KBM-7 (cell line): Measurements from ENCODE around the gene PALD1.
A peak's percentile ranks its signal among the peaks of the same experiment; 100 is the strongest.

ENCODE experiments used
- DNase-seq: peaks from one replicate; pipeline ENCODE4 v3.0.0-alpha.2; 2015
- in situ Hi-C: fragments of 300-500 bp; cut with MboI; formaldehyde crosslinking; loops from 2 replicates; pipeline ENCODE4 v1.14.3; 2020; ENCODE audit warnings: low sequenced_read_pairs, low pct_unique_long_range_greater_than_20kb, mixed read lengths

The PALD1 gene

DNA sequence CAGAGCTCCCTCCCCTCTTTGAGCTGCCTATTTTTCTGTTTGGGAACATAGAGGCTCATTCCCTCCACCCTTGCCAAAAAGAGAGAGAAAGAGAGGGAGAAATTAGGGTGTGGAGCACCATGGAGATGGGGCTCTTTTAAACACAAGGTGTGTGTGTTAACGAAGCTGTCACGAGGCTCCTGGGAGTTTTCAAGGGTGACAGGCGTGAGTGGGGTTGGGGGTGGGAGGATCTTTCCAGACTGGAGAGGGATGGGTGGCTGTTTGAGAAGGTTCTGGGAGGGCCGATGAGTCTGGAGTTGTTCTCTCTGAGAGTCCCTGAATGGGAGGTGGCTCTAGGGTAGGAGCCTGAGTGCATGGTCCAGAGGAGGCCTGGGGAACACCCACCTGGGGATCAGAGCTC, 45.0 kb downstream of the PALD1 start:
- in situ Hi-C loops: no loop called here
- no peak for DNase-seq

DNA sequence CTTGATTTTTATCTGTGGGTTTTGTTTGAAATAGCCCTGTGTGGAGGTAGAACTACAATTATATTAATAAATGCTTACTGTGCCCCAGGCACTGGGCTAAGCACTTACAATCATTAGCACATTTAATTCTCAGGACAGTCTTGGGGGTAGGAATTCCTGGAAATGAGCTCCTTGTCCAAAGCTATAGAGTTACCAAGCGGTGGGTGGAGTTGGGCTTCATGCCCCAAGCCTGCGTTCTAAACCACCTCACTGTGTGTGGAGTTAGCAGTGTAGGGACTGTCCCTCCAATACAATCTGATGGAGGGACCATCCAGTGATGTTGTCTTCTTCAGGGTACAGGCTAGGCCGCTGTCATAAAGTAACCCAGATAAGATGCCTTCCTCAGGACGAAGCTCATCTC, 49.7 kb downstream of the PALD1 start:
- in situ Hi-C loops: no loop called here
- DNase-seq: no peak

DNA sequence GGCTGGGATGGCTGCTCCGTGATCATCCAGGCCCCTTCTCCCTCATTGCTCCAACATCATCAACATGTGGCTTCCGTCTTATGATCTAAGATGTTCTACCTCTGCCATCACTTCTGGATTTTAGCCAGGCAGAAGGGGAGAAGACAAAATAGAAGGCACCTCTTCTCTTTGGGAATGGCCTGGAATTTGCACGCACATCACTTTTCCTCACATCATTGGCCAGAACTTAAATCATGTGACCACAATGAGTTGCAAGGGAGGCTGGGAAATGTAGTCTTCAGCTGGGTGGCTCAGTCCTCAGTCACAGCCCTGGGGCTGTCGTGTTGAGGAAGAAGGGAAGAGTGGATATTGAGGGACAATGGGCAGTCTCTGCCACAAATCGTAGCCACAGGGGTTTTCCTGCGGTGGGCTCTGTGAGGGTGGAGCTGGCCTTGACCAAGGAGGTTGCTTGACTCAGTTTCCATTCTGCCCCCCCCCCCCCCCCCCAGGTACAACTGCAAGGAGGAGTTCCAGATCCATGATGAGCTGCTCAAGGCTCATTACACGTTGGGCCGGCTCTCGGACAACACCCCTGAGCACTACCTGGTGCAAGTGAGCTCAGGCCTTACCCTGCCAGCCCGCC, 50.3 kb downstream of the PALD1 start:
- in situ Hi-C loops: no loop called here
- peak; percentile 22 for DNase-seq

DNA sequence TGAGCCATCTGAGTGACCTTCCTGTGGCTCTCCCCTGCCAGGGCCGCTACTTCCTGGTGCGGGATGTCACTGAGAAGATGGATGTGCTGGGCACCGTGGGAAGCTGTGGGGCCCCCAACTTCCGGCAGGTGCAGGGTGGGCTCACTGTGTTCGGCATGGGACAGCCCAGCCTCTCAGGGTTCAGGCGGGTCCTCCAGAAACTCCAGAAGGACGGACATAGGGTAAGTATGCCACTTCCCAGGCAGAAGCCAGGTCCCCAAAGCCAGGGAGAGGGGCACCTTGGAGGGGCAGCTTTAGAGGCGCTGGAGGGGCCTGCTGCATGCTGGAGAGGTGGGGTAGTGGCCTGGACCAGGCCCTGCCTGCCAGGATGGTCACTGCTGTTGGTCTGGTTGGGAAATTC, 51.3 kb downstream of the PALD1 start:
- no peak for DNase-seq
- in situ Hi-C loops: loop anchor here (10.0 kb wide), 1 partner anchor 65 kb away; no protein-coding TSS in a partner anchor

DNA sequence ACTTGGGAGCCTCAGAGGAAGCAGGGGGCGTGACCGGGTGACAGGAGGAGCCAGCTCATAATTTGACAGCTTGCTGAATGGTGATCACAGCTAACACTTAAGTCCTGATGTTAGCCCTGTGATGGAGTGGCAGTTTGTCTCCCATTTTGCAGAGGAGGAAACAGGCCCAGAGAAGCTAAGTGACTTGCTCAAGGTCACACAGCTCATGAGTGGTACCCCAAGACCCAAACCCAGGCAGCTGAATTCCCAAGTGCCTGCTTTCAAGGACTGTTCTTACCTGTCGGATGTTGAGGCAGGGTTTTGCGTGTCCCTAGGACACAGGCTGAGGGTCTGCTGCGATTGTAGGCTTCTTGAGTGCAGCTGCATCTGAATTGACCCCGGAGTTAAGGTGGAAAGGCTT, 51.7 kb downstream of the PALD1 start:
- in situ Hi-C loops: loop anchor here (10.0 kb wide), 1 partner anchor 66 kb away; no protein-coding TSS in a partner anchor
- DNase-seq: no peak

DNA sequence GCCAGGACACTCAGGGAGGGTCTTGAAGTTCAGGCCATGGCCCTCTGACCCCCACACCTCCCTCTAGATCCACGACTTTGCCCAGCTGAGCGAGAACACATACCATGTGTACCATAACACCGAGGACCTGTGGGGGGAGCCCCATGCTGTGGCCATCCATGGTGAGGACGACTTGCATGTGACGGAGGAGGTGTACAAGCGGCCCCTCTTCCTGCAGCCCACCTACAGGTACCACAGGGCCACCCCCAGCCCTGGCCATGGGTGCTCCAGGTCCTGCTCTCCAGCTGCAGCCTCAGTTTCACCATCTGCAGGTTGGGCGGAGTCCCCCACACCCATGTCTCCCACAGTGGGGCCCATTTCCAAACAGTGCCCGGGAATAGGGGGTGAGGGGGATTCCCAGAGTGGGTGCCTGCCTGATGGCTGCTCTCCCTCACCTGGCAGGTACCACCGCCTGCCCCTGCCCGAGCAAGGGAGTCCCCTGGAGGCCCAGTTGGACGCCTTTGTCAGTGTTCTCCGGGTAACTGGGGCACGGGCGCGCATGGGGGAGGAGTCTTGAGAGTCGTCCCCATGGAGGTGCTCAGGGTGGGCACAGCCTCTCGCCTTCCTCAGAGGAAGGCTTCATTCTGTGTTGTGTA, 54.1 kb downstream of the PALD1 start:
- no peak for DNase-seq
- in situ Hi-C loops: loop anchor here (10.0 kb wide), 1 partner anchor 68 kb away; no protein-coding TSS in a partner anchor

DNA sequence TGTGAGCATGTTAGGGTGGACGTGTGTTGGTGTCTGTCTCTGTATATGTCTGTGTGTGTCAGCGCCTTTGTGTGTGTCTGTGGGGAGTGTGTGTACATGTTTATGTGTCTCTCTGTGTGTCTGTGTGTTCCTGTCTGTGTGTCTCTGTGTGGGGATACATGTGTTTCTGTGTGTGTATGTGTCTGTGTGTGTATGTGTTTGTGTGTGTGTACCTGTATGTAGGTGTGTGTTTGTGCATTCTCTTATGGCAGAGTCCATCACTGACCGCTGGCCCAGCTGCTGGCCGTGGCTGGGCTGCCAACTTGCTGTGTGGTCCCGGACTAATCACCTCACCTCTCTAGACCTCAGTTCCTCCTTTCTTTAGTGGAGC, 54.6 kb downstream of the PALD1 start:
- no peak for DNase-seq
- in situ Hi-C loops: loop anchor here (10.0 kb wide), 1 partner anchor 68 kb away; no protein-coding TSS in a partner anchor

DNA sequence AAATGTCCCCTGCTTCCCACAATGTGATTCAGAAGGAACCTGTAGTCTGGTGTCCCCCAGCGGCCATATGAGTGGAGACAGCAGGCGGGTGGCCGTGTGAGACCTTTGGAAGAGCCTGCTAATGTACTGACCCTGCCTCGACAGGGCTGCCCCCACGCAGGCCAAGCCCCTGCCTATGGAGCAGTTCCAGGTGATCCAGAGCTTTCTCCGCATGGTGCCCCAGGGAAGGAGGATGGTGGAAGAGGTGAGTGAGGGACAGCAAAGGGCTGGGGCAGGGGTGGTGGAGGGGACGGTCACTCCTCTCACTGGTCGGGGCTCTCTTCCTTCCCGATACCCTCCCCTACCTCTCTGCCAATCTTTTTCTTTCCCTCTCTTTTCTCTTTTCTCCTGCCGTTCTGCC, 55.7 kb downstream of the PALD1 start:
- in situ Hi-C loops: loop anchor here (10.0 kb wide), 1 partner anchor 69 kb away; no protein-coding TSS in a partner anchor
- no peak for DNase-seq

DNA sequence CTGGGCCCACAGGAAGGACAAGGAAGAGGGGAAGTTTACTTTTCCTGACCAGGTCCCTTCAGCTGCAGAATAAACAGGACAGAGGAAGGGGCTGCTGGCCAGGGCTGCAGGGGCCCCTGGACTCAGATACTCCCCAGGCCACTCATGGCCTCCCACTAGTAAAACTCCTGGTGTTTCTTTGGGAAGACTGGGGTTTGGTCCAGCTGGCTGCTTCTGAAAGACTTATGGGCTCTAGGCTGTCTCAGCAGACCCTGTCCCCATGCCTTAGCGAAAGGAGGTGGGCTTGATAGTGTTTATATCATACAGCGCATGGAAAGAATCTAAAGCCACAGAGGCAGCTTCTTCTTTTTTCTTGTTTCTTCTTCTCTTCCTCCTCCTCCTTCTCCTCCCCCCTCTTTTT, 56.4 kb downstream of the PALD1 start:
- in situ Hi-C loops: loop anchor here (10.0 kb wide), 1 partner anchor 70 kb away; no protein-coding TSS in a partner anchor
- no peak for DNase-seq

DNA sequence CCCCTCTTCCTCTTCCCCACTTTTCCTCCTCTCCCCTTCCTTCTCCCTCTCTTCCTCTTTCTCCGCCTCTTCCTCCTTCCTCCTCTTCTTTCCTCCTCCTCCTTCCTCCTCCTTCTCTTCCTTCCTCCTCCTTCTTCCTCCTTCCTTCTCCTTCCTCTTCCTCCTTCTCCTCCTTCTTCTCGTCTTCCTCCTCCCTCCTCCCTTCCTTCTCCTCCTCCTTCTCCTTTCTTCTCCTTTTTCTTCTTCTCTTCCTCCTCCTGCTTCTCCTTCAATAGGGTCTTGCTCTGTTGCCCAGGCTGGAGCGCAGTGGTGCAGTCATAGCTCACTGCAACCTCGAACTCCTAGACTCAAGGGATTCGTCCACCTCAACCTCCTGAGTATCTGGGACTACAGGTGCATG, 56.9 kb downstream of the PALD1 start:
- in situ Hi-C loops: loop anchor here (10.0 kb wide), 1 partner anchor 71 kb away; no protein-coding TSS in a partner anchor
- DNase-seq: no peak

DNA sequence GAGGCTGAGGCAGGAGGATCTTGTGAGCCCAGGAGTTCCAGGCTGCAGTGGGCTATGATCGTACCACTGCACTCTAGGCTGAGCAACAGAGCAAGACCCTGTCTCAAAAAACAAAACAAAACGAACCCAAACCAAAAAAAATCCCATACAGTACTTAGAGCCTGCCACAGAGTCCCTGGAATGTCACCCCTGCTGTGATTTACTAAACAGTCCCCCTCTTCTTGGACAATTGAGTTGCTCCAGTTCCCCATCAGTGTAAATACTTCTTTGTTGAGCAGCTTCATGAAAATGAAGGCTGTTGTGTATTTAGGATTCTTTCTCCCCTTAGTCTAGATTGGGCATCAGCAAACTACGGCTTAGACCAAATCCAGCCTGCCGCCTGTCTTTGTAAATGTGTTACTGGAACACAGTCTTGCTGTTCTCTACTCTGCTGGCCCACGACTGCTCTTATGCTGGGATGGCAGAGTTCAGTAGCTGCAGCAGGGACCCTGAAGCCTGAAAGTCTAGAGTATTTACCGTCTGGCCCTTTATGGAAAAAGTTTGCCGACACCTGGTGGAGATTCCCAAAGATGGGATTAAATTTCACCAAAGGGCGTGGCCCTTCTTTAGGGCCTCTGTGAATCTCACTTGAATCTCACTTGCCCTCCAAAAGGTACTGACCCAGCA, 57.8 kb downstream of the PALD1 start:
- in situ Hi-C loops: loop anchor here (10.0 kb wide), 1 partner anchor 72 kb away; no protein-coding TSS in a partner anchor
- DNase-seq: no peak

DNA sequence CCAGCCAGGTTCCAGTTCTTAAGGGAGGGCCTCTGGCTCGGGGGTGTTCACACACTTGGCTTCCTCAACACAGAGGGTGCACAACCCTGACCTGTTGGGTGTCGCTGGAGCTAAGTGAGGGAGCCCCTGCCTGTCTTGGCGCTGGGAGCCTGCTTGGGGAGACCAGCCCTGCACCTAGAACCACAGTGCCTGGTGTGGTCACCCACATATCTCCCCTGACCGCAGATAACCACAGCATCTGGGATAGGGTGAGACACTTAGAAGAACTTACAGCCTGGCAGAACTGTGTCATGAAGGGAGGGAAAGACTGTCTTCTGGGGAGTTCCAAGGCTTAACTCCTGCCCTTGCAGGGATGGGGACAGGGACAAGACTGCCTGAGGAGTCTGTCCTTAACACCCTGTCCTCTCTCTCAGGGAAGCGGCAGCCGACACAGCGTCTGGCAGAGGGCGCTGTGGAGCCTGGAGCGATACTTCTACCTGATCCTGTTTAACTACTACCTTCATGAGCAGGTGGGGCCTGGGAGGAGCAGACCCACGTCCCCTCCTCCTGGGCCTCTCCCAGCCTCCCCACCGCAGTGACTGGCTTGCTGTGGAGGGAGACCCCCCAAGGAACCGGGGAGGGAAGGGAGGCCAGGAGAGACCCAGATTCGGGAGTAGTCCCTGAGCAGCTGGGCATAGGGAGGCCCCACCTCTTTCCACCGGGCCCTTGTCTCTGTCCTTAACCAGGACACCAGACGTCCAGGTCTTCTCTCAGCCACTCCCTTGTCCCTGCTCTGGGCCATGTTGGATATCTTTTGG, 59.0 kb downstream of the PALD1 start:
- DNase-seq: peak; percentile 46
- in situ Hi-C loops: loop anchor here (10.0 kb wide), 1 partner anchor 73 kb away; no protein-coding TSS in a partner anchor

DNA sequence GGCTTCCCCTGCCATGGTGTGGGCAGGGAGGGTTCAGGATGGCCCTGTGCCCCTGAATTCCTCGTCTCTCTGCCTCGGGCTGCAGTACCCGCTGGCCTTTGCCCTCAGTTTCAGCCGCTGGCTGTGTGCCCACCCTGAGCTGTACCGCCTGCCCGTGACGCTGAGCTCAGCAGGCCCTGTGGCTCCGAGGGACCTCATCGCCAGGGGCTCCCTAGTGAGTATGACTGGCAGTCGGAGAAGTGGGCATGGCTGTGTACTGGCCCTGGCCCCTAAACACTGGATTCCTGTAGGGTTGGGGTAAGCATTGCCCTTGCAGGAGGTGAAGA, 59.6 kb downstream of the PALD1 start:
- DNase-seq: no peak
- in situ Hi-C loops: loop anchor here (10.0 kb wide), 1 partner anchor 73 kb away; no protein-coding TSS in a partner anchor

DNA sequence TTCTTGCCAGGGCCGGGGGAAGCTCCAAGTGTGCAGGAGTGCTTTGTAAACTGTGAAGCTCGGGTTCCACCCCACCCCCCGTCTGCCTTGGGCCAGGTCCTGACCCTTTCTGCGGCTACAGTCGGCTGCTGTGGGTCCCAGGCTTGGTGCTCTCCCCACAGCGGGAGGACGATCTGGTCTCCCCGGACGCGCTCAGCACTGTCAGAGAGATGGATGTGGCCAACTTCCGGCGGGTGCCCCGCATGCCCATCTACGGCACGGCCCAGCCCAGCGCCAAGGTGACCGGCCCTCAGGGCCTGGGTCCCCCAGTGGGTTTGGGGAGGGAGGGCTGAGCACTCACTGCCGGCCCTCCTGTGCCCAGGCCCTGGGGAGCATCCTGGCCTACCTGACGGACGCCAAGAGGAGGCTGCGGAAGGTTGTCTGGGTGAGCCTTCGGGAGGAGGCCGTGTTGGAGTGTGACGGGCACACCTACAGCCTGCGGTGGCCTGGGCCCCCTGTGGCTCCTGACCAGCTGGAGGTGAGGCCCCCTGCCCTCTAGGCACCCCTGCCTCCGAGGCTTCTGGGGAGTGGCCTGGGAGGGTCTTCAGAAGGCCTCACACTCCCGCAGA, 60.3 kb downstream of the PALD1 start:
- in situ Hi-C loops: loop anchor here (10.0 kb wide), 1 partner anchor 74 kb away; no protein-coding TSS in a partner anchor
- no peak for DNase-seq

DNA sequence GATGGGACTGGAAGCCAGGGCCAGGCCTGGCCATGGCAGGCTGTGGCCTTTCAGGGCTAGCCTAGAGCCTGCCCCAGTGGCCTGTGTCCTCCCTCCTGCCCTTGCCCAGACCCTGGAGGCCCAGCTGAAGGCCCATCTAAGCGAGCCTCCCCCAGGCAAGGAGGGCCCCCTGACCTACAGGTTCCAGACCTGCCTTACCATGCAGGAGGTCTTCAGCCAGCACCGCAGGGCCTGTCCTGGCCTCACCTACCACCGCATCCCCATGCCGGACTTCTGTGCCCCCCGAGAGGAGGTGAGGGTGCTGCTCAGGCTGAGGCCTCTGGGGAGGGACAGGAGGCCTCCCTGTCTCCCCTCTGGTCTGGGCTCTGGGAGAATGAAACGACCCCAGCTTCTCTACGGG, 60.9 kb downstream of the PALD1 start:
- DNase-seq: no peak
- in situ Hi-C loops: loop anchor here (10.0 kb wide), 1 partner anchor 75 kb away; no protein-coding TSS in a partner anchor

DNA sequence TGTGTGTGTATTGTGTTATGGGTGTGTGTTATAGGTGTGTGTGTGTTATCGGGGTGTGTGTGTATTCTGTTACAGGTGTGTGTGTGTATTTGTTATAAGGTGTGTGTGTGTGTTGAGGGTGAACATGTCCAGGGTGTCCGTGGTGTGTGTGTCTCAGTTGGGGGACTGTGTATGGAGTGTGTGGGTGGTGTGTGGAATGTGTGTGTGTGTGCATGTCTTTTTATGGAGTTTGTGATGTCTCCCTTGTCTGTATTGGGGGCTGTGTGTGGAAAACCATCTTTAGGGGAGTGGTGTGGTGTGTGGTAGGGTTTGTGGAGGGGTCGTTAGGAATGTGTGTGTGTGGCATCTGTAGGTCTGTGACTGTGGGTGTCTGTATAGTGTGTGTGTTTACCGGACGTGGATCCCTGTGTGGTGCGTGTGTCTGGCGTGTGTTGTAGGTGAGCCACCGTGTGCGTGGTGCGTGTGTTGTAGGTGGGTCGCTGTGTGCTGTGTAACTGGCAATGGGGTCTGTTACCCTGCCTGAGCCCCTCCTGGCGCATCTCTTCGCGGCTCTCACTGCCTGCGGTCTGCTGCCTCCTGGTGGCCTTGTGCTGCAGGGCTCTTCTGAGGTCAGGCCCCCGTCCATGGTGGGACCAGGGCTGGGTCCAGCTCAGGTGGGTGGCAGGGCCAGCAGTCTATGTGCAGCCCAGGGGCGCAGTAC, 61.7 kb downstream of the PALD1 start:
- in situ Hi-C loops: no loop called here
- peak; percentile 33 for DNase-seq

DNA sequence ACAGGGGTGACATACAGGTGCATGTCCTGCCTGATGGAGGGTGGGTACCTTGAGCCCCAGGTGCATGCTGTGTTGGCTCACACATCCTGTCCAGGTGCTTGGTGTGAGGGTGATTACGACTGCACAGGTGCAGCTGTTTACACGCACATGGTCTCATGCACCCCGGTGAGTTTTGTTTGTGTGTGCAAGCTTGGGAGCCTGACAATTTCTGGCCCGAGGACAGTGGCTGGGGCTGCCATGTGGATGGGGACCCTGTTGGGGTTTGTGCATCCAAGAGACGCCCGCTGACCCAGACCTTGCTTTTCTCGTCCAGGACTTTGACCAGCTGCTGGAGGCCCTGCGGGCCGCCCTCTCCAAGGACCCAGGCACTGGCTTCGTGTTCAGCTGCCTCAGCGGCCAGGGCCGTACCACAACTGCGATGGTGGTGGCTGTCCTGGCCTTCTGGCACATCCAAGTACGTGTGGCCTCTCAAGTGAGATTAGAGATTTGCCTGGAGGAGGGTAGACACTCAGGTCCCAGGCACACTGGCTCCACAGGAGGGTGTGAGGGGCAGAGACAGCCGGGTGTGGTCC, 62.3 kb downstream of the PALD1 start:
- in situ Hi-C loops: no loop called here
- DNase-seq: no peak
